GM12873 (cell line): Measurements from ENCODE around the gene TFIP11.

Experiments
- TF ChIP-seq, protein P1 (sequence below): IDR thresholded peaks from 2 replicates; pipeline ENCODE4 v1.5.1; 2012; ENCODE audit warnings: low read depth, mild to moderate bottlenecking, moderate library complexity, low read length, control low read depth; ENCODE audit not compliant: insufficient read depth; ENCODE audit errors: missing control alignments

Gene TFIP11

DNA sequence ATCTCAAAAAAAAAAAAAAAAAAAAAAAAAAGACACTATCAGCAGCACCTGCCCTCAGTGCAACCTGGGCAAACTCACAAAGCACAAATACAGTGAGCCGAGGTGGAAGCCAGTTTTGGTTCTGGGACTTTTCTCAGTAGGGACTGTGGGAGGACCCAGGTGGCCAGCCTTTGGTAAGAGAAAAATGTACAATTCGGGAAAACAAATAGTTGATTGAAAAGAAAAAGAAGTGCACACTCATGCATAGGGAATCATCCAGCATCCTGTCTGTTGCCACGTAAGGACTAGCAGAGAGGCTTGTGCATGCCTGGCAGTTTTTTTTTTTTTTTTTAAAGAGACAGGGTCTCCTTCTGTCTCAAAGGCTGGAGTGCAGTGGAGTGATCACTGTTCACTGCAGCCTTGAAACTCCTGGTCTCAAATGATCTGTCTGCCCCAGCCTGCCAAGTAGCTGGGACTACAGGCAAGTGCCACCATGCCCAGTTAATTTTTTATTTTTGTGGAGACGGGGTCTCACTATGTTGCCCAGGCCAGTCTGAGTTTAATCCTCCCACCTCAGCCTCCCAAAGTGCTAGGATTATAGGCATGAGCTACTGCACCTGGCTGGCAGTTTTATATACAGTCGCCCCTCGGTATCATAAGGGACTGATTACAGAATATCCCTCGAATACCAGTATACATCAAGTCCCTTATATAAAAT lies 40.9 kb upstream of the TFIP11 start:
- TF ChIP-seq, protein P1, sequence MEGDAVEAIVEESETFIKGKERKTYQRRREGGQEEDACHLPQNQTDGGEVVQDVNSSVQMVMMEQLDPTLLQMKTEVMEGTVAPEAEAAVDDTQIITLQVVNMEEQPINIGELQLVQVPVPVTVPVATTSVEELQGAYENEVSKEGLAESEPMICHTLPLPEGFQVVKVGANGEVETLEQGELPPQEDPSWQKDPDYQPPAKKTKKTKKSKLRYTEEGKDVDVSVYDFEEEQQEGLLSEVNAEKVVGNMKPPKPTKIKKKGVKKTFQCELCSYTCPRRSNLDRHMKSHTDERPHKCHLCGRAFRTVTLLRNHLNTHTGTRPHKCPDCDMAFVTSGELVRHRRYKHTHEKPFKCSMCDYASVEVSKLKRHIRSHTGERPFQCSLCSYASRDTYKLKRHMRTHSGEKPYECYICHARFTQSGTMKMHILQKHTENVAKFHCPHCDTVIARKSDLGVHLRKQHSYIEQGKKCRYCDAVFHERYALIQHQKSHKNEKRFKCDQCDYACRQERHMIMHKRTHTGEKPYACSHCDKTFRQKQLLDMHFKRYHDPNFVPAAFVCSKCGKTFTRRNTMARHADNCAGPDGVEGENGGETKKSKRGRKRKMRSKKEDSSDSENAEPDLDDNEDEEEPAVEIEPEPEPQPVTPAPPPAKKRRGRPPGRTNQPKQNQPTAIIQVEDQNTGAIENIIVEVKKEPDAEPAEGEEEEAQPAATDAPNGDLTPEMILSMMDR: no peak

DNA sequence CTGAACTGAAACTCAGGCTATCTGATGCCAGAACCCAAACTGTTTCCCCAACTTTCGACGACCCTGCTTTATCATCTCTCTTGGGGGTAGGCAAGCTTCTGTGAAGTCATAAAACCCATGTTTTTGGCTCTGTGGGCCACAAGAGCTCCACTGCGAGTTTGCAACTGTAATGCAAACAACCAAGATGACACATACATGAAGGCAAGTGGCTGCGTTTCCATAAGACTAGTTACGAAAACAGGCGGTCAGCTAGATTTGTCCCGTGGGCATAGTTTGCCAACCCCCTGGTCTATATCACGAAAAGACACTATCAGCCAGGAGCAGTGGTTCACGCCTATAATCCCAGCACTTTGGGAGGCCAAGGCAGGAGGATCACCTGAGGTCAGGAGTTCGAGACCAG lies 40.2 kb upstream of the TFIP11 start:
- TF ChIP-seq, protein P1: no peak

DNA sequence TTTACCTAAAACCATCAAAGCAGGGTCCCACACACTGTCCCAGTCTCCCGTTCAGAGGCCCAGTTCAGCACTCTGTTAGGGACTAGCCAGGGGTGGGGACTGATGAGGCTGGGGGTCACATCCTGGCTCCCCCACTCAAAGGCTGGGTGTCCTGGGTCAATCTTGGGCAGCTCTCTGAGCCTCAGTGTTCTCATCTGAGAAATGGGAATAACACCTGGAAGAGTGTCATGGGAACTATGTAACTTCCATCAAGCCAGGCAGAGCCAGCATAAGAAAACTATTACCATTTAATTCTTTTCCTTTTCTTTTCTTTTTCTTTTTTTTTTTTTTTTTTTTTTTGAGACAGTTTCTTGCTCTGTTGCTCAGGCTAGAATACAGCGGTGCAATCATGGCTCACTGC lies 39.3 kb upstream of the TFIP11 start:
- TF ChIP-seq, protein P1: no peak

GRCh38 chr22:26550498-26551033 lies 38.3 kb upstream of the TFIP11 start:
- TF ChIP-seq, protein P1: no peak

DNA sequence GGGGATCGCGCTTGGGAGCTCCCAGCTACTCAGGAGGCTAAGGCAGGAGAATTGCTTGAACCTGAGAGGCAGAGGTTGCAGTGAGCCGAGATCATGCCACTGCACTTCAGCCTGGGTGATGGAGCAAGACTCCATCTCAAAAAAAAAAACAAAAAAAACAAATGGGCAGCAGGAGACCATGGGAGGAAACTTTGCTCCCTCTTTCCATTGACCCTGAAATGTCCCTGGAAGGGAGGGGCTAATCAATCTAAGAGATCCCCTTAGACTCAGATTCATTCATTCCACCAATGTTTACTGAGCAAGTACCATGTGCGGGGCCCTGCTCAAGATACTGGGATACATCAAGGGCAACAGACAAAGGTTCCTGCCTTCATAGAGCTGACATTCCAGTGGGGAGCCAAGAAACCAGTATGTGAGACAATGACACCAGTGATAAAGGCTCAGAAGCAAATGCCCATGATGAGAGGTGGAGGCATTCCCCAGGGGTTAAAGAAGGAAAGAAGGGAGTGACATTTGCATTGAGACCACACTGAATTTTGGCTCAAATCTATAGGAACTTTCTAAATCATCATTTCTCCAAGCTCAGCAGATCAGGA lies 37.7 kb upstream of the TFIP11 start:
- TF ChIP-seq, protein P1: no peak

- TF ChIP-seq, protein P1: no peak
These were observed 36.7 kb upstream of the TFIP11 start for GRCh38 chr22:26548984-26549383.

- TF ChIP-seq, protein P1: no peak
These were observed 36.0 kb upstream of the TFIP11 start for GRCh38 chr22:26548303-26548702.
